Activated CD4-positive, CD25-positive, alpha-beta regulatory T cell treated with anti-CD3 and anti-CD28 coated beads, Interleukin-2, amount 50 U/mL, for 72 hours (primary cell): ENCODE data around the gene SLC48A1.

Experiments used
- DNase-seq: peaks from one replicate; pipeline ENCODE4 v3.0.0; 2021

Gene SLC48A1

GRCh38 chr12:47758834-47759690 is 14.0 kb upstream of the SLC48A1 start, which contains the start of gene RAPGEF3:
RAPGEF3 (minus strand) TSS chr12:47758880; CDS start chr12:47758556, 324 bp downstream.
- peak; percentile 68 for DNase-seq

DNA sequence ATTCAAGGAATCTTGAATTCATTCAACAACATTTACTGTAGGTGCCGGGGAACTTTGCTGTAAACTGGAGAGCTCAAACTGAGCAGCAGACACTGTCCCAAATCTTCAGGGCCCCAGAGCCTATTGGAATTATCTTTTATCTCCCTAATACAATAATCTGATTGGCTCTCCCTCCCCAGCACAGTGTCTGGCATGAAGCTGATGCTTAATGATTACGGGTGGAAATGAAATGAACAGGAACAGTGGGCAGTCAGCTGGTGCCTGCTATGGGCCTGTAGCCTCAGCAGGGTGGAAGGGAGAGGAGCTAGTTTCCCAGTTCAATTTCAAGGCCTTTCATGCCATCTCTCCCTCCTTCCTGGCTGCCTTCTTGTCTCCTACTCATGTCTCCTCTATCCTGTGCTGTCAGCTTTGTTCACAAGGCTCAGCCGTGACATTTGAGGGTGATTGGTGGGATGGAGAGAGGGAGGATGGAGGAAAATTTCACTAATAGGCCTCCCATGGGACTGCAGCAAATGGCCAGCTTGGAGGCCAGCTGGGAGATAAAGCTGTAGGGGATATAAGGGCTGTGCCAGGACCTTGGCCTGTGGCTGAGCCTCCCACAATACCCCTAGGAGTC is 10.1 kb upstream of the SLC48A1 start:
- DNase-seq: no peak

DNA sequence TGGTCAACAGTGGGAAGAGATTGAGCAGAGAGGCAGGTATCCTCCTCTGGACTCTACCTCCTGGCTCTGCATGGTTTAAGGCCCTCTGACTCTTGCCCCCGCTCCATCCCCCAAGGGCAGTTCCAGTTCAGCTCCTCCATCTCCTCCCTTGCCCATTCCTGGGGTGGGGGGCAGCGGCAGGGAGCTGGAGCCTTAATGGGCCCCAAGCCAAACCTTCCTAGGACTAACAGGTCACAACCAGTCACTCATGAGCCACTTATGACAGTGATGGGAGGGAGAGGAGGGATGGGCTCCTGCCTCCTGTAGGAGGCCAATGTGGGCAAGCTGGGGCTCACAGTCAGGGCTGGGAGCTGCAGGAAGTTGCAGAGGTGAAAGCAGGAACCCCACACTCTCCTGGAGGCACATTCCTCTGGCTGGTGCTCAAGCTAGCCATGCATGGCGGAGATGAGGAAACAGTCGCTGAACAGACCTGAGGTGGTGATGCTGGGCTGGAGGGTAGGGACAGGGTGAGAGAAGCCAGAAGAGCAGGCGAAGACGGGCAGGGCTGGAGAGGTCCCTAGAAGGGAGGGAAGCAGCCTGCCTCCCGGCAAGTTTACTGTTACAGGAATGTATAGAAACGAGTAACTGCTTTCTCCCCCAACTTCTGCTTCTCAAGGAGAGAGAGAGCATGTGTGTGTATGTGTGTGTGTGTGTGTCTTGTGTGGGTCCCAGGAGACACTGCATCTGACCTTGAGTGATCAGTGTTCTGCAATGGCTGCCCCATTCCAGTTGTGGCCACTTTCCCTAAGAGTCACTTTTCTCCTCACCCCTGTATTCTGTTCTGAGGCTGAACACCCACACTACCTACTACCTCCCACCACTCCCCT is 9.3 kb upstream of the SLC48A1 start:
- DNase-seq: no peak

DNA sequence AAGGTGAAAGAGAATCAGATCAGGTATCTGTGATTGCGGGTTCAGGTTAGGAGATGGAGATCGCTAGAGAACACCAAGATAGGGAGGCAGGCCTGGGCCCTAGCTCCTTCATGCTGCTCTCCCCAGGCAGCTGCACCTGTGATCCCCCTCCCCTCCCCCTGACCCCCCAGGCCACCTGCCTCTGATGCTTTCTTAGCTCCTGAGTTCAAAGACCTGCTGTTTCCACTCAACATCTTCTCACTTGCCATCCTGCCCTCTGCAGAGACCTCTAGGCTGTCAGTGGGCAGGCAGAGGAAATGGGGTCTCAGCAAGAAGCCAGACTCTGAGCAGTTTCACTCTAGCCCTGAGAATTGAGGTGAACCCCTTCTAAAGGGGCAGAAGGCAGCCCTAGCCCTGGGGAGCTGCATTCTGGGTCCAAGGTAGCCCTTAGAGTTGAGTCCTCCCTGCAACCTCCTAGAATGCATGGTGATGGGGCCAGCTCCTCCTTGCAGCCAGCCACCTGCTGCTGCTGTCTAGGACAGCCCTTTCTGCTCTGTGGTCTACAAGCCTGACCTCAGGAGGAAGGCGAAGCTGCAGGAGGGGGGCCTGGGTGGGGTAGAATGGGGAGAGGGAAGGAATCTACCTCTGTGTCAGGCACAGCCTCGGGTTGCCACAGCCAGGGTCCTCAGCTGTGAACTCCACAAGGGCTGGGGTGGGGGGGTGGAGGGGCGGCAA is 6.4 kb upstream of the SLC48A1 start:
- DNase-seq: no peak

GRCh38 chr12:47767216-47767724 is 5.8 kb upstream of the SLC48A1 start:
- peak; percentile 65 for DNase-seq

- no peak for DNase-seq
These were observed 4.7 kb upstream of the SLC48A1 start for GRCh38 chr12:47768323-47768811.

- DNase-seq: no peak
These were observed 3.6 kb upstream of the SLC48A1 start for GRCh38 chr12:47769234-47770085.

- no peak for DNase-seq
These were observed 2.8 kb upstream of the SLC48A1 start for GRCh38 chr12:47770086-47770726.

DNA sequence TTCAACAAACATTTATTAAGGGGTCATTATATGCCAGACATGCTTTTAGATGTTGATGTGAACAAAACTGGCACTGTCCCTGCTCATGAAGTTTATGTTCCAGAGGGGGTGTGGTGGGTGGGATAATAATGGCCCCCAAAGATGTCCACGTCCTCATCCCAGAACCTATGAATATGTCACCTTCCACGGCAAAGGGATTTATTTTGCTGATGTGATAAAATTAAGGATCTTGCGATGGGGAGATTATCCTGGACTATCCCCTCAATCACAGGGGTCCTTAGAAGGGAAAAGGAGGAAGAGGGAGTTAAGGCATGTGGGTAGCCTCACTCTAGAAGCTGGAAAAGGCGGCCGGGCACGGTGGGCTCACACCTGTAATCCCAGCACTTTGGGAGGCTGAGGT is 1.7 kb upstream of the SLC48A1 start:
- no peak for DNase-seq

DNA sequence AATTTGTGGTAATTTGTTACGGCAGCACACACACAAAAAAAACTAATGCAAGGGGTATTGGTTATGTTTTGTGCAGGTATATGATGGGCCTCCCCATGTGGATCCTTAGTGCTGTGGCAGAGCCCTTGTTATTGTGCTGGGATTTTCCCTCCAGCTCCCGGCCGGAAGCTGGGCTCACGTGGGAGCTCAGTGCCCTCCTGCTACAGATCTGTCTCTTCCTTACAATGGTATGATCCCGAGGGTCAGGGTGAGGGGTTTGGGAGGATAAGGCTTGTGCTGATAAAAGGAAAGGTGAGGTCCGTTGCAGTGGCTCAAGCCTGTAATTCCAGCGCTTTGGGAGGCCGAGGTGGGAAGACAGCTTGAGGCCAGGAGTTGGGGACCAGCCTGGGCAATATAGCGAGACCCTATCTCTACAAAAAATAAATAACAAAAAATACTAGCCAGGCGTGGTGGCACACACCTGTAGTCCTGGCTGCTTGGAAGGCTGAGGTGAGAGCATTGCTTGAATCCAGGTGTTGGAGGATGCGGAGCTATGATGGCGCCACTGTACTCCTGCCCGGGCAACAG is 861 bp upstream of the SLC48A1 start:
- no peak for DNase-seq

GRCh38 chr12:47772738-47773061 is 338 bp upstream of the SLC48A1 start:
- no peak for DNase-seq

DNA sequence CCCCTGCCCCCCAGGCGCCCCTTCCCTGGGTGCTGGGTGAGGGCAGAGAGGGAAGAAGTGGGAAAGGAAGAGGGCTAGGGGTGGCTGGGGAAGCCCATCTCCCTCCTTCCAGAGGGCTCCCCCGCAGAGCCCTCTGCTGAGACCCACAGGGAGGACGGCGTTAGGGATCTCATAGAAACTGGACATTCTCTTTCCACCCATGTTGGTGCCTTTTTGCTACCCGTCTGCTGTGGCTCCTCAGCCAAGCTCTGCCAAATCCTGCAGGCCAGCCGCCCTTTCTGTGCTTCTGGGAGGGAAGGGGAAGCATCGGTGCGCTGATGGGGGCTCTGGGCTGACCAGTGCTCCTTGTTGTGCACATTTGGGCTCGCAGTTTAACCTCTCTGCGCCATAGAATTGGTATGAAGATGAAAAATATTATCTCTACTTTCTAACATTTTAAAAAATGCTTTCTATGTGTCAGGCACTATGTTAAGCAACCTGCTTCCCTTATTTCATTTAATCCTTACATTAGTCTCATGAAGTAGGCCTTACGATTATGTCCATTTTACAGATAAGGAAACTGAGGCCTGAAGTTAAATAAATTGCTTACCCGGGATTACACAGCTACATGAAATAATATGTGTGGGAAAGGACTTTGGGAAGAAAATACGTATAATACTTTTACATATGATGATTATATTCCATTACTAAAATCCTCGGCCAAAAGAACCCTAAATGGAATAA is 981 bp downstream of the SLC48A1 start:
- DNase-seq: no peak

DNA sequence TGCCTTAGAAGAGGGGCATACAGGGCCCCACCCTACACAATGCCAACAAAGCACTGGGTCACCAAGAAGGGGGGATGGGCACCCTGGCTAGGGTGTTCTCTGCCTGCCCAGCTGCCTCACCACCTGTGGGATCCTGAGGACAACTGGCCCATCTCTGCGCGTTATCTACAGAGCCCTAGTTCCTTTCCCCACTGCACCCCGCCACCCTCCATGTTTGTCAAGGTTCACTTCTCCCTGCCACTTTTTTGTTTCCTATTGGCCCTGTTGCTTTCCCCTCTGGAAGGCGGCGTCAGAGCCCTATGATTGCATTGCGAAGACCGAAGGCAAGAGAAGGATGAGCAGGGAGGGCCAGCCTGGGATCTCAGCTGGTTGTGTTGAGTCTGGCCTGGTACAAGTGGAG is 1.6 kb downstream of the SLC48A1 start:
- no peak for DNase-seq

- DNase-seq: no peak
These were observed 2.3 kb downstream of the SLC48A1 start for GRCh38 chr12:47775100-47775911.

- DNase-seq: no peak
These were observed 3.6 kb downstream of the SLC48A1 start for GRCh38 chr12:47776471-47777143.

DNA sequence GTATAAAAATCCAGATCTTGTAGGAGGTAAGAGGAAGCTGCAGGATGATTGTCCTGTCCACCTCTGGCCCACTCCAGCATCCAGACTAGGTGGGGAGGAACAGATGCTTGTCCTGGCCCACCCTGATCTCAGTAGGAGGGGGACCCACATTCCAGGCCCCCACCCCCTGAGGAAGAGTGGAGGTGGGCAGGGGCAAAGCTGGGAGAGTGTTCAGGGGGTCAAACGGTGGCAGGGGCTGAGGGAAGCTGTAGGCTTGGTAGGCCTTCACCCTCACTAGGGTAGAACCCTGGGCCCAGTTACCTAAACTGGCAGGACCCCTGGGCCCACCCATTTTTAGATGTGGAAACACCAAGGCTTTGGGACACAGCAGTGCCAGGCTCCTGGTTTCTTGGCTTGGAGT is 4.1 kb downstream of the SLC48A1 start:
- no peak for DNase-seq

- no peak for DNase-seq
These were observed 4.9 kb downstream of the SLC48A1 start for GRCh38 chr12:47777741-47778558.

DNA sequence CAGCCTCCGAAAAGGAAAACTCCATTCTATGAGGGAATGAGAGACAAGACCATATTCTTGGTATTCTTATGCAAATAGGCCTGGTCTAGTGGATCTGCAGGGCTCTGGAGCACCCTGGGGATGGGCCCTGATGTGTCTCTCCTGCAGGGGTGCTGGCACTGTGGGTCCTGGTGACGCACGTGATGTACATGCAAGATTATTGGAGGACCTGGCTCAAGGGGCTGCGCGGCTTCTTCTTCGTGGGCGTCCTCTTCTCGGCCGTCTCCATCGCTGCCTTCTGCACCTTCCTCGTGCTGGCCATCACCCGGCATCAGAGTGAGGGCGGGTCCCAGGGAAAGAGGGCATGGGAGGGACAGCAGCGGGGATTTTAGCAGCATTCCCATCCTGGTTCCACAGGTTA is 5.8 kb downstream of the SLC48A1 start:
- DNase-seq: no peak
